Spinal cord (tissue), 10 donors: ENCODE results near the gene SORBS1. TPM values are rescaled to one million over a fixed set of nuclear protein-coding genes. Genes with fewer than 3 reads are reported as not detected.

Source experiments
- DNase-seq, 6 donors: peaks; one replicate each; pipeline versions ENCODE4 v3.0.0 to v3.0.0-alpha.2; 2013 to 2015; ENCODE audit warnings: low spot score in 6 of 6, low read depth in 4 of 6
- H3K27ac ChIP-seq: one replicate; pipeline ENCODE4 v1.5.1; 2013; ENCODE audit warnings: low read depth, low read length, control low read depth
- H3K27me3 ChIP-seq: one replicate; pipeline ENCODE4 v1.6.1; 2013; ENCODE audit warnings: low read length; ENCODE audit not compliant: control insufficient read depth, insufficient read depth
- H3K36me3 ChIP-seq: one replicate; pipeline ENCODE4 v1.6.1; 2013; ENCODE audit warnings: low read length; ENCODE audit not compliant: control insufficient read depth, insufficient read depth
- H3K4me1 ChIP-seq: one replicate; pipeline ENCODE4 v1.6.1; 2013; ENCODE audit warnings: low read length; ENCODE audit not compliant: control insufficient read depth, insufficient read depth
- H3K4me3 ChIP-seq: one replicate; pipeline ENCODE4 v1.5.1; 2013; ENCODE audit warnings: low read depth, low read length, control low read depth
- H3K9me3 ChIP-seq: one replicate; pipeline ENCODE4 v1.6.1; 2013; ENCODE audit warnings: low read length; ENCODE audit not compliant: control insufficient read depth, insufficient read depth
- WGBS: methylation state at CpG from one replicate; pipeline ENCODE4 v1.1.5; 2013; ENCODE audit warnings: missing lambda C conversion rate; ENCODE audit not compliant: insufficient coverage; 5-methylcytosine and 5-hydroxymethylcytosine counted together
- polyA plus RNA-seq, 2 donors: library from polyadenylated mRNA; unstranded; fragments of 120-200 nt; gene quantifications; one replicate each; pipeline ENCODE4 v1.2.1, GENCODE V29; 2013; ENCODE audit not compliant: insufficient read length in 2 of 2
- total RNA-seq, 2 donors: library from RNA; depleted of rRNA in 1 of 2; stranded (reverse); fragments of 120-200 nt in 1 of 2; fragments of >200 nt in 1 of 2; gene quantifications; one replicate each; pipeline versions ENCODE4 v1.2.3 to v1.2.4, GENCODE V29; 2013 to 2014
- donor health status: healthy.

The SORBS1 gene
- total and polyA plus RNA-seq, 4 donors, result 95.1 to 129 (median 100.0) TPM

DNA sequence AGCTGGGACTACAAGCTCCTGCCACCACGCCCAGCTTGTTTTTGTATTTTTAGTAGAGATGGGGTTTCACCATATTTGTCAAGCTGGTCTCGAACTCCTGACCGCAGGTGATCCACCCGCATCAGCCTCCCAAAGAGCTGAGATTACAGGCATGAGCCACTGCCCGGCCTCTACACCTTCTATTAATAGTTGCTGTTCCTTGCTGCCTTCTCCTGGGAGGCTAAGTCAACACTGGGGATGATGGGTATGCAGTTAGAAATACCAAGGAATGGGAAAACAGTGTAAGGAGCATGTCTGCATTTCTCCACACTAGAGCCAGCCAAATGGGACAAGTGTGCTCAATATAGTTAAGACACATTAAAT, 173.1 kb downstream of the SORBS1 start:
- Histone ChIP-seq H3K4me1 (peaks cover 34% of the 10 kb centered on the region), H3K4me3 (no peak overlapping the region), H3K36me3 (peaks cover 14% of the 10 kb centered on the region), H3K27me3 (no peaks in the 10 kb centered on the region), H3K27ac (peak overlapping the region; percentile 75), H3K9me3 (no peaks in the 10 kb centered on the region)
- no CpG with 5 or more reads among the region's 5 CpGs for WGBS
- no peak for DNase-seq

DNA sequence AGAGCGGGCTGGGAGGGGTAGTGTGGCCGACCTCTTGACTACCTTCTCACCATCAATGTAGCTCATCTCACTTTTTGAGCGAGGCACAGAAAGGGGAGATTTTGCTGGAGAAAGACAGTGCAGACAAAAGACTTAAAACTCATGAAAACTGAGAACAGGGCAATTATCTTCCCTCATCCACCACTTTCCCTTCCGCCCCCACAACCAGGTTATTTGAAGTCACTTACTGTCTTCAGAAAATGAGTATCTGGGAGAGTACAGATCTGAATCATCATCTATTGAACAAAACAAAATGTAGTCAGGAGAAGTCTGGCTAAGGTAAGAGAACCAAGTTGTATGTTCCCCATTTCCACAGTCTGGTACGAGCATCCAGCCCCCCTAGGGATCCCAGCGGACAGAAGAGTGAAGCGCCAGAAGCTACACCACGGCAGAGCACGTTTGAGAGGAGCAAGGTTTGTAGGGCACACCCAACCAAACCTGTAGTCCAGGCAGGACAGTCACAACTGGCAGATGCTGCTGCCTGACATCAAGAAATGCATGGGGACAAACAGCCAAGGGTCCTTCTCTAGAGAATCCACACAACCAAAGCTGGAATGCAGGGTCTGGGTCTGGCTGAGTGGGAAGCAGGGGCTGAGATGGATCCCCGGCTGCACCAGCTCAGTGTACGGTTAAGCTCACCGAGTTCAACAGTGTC, 177.0 kb downstream of the SORBS1 start:
- H3K4me1 ChIP-seq, result peaks cover 10% of the 10 kb centered on the region
- H3K27me3 ChIP-seq, result no peaks in the 10 kb centered on the region
- no peak overlapping the region for H3K4me3 ChIP-seq
- no peak overlapping the region for H3K27ac ChIP-seq
- 85% methylated on average over 5 of the region's 12 CpGs for WGBS
- peaks cover 23% of the 10 kb centered on the region for H3K36me3 ChIP-seq
- no peak for DNase-seq
- H3K9me3 ChIP-seq, result no peaks in the 10 kb centered on the region

DNA sequence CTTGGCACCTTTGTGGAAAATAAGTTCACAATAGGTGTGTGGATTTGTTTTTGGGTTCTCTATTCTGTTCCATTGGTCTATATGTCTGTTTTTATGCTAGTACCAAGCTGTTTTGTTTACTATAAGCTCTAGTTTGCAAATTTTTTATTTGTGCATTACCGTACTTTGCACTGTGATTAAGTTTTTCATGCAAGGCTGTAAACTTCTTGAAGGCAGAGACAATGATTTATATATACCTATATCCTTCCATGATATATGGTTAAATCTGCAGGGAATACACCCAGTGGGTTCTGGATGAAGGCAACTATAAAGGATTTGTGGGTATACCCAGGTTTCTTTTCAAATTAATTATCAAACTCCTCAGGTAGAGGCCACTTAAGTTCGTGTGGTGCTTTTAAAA, 178.6 kb downstream of the SORBS1 start:
- DNase-seq, result no peak
- H3K4me1 ChIP-seq, result peaks cover 1% of the 10 kb centered on the region
- no peak overlapping the region for H3K4me3 ChIP-seq
- no CpG with 5 or more reads among the region's 2 CpGs for WGBS
- no peaks in the 10 kb centered on the region for H3K27me3 ChIP-seq
- no peaks in the 10 kb centered on the region for H3K9me3 ChIP-seq
- no peak overlapping the region for H3K27ac ChIP-seq
- peaks cover 29% of the 10 kb centered on the region for H3K36me3 ChIP-seq

DNA sequence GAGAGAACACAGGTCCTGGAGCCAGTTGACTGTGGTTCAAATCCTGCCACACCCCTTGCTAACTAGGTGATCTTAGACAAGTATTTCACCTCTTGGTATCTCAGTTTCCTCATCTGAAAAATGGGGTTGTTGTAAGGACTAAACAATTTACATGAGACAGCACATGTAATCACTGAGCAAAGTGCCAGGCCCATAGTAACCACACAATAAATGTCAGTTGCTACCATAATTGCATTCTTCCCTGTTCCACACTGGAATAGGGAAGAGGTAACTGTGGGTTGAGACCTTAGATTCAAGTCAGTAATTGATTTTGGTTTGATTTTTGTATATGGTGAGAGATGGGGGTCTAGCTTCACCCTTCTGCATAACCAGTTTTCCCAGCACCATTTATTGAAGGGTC, 179.0 kb downstream of the SORBS1 start:
- Histone ChIP-seq H3K27ac (no peak overlapping the region), H3K36me3 (peaks cover 29% of the 10 kb centered on the region), H3K9me3 (no peaks in the 10 kb centered on the region), H3K4me1 (no peaks in the 10 kb centered on the region), H3K27me3 (no peaks in the 10 kb centered on the region), H3K4me3 (no peak overlapping the region)
- no peak for DNase-seq

DNA sequence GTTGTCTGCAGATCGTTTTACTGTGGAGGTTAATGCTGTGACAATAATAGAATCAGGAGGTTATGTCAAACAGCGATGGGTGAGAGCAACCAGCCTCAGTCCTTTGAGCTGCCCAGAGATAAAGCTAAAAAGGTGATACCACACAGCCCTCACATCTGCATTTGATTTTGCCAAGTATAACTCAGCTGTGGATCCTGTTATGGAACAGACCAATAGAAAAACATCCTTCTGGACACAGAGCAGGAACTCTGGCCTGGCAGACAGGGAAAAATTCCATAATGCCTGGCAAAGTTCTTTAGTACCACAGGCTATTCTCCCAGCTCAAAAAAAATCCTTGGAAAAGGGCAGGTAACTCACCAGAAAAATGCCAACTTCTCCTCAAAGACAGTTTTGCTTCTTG, 183.2 kb downstream of the SORBS1 start:
- Histone ChIP-seq H3K4me3 (no peak overlapping the region), H3K36me3 (peaks cover 13% of the 10 kb centered on the region), H3K27me3 (no peaks in the 10 kb centered on the region), H3K27ac (no peak overlapping the region), H3K4me1 (no peaks in the 10 kb centered on the region), H3K9me3 (no peaks in the 10 kb centered on the region)
- WGBS, result no CpG with 5 or more reads among the region's 2 CpGs
- no peak for DNase-seq

DNA sequence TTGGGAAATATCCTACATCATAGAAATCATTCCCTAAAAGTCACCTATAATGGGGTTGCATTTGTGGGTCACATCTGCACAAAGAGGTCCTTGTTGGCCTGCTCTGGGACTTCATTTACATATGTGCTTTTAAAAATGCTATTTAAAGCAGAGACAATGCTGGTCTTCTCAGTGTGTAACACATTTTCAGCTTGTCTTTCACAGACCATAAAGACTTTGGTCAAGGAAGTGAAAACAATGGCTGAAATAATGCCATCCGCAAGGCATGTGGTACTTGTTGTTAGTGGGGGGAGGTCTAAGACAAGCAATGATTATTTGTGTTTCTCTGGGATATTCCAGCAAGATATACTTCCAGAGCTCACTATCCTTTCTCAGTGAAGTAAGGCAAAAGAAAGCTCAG, 185.8 kb downstream of the SORBS1 start:
- Histone ChIP-seq H3K36me3 (peaks cover 12% of the 10 kb centered on the region), H3K4me3 (no peak overlapping the region), H3K9me3 (no peaks in the 10 kb centered on the region), H3K4me1 (no peaks in the 10 kb centered on the region), H3K27ac (peak overlapping the region; percentile 63), H3K27me3 (no peaks in the 10 kb centered on the region)
- peak in 2 of 6 donors; percentile 26 to 42 for DNase-seq
- WGBS, result no CpG with 5 or more reads among the region's 1 CpG

DNA sequence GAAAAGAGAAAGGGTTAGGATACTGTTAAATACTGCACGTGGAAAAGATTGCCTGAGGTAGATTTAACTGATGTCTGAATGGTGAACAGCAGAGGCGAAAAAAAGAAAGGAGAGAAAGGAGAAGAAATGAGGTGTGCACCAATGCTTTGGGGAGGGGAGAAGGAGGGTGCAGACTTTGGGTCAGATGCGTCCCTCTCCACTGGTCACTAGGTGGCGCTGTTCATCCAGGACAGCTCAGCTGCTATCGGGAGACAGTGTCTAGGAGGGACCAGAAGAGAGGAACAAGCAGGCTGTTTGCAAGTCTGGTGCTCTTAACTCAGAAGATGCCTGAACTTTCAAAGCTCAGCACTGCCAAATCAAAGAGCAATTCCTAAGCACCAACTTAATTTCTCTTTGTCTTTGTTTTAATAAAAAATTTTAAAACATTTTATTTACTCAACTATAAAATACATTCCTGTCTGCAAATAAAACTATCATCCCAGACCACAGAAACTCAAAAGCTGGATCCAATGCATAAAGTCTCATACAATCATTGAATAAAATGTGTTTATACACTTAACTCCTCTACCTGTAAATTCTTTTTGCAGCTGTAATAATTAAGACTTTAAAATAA, 186.5 kb downstream of the SORBS1 start:
- peaks cover 15% of the 10 kb centered on the region for H3K36me3 ChIP-seq
- no peak overlapping the region for H3K27ac ChIP-seq
- no peaks in the 10 kb centered on the region for H3K27me3 ChIP-seq
- no peaks in the 10 kb centered on the region for H3K9me3 ChIP-seq
- DNase-seq, result peak in 5 of 6 donors; percentile 69 to 94 (median 84)
- H3K4me3 ChIP-seq, result no peak overlapping the region
- H3K4me1 ChIP-seq, result no peaks in the 10 kb centered on the region
- 9% methylated on average over 5 of the region's 5 CpGs for WGBS

DNA sequence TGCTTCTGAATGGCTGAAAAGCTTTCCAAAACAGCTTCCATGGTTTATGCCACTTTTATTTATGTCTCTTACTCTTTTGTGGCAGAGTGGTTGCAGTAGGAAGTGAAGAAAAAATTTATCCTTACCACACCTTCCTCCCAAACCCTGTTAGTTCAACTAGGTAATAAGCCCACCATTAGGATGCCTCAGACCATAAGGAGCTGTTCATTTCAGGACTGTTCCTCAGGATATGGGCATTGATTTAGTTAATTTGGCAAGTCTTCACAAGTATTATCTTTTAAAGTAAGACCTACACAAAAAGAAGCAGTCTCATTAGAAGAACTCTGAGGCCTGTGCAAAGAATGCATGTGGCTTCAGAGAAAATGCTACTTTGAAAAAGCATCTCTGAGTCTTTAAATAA, 187.5 kb downstream of the SORBS1 start:
- Histone ChIP-seq H3K36me3 (peaks cover 12% of the 10 kb centered on the region), H3K4me1 (no peaks in the 10 kb centered on the region), H3K27me3 (no peaks in the 10 kb centered on the region), H3K9me3 (no peaks in the 10 kb centered on the region), H3K27ac (no peak overlapping the region), H3K4me3 (no peak overlapping the region)
- DNase-seq, result no peak

DNA sequence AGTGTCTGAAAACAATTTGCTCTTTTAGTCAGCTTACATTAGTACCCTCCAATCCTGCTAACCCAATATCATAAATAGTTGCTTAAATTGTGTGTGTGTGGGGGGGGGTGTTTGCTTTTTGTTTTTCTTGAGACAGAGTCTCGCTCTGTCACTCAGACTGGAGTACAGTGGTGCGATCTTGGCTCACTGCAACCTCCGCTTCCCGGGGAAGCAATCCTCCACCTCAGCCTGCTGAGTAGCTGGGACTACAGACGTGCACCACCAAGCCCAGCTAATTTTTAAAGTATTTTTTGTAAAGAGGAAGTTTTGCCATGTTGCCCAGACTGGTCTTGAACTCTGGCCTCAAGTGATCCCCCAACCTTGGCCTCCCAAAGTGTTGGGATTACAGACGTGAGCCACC, 196.8 kb downstream of the SORBS1 start:
- no CpG with 5 or more reads among the region's 6 CpGs for WGBS
- Histone ChIP-seq H3K4me1 (peaks cover 7% of the 10 kb centered on the region), H3K4me3 (no peak overlapping the region), H3K36me3 (peaks cover 17% of the 10 kb centered on the region), H3K27me3 (no peaks in the 10 kb centered on the region), H3K27ac (no peak overlapping the region), H3K9me3 (no peaks in the 10 kb centered on the region)
- no peak for DNase-seq

DNA sequence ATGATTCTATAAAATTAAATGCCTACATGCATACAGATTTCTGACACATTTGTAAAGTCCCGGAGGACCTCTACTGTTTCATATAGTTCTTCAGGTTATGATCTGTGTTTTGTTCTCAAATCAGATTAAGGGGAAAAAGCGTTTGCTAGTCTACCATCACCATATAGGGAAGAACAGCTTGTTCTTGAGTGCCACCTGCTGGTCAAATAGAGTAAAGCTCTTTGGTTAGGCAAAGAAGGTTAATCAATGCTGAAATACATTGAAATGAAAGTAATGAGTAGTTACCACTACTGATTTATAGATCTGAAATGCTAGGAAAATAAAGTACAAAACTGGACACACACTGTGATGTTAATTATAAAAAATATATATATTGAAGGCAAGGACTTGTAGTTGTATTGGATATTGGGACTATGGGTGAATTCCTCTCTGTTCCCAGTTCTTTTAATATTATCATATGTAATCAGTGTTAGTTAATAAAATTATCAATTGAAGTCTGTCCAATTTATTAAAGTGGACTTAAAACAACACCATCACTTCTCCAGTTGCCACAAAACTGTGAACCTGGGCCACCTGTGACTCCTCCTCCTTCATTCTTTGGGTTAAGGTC, 197.8 kb downstream of the SORBS1 start:
- Histone ChIP-seq H3K4me1 (peaks cover 7% of the 10 kb centered on the region), H3K27ac (no peak overlapping the region), H3K36me3 (peaks cover 16% of the 10 kb centered on the region), H3K27me3 (no peaks in the 10 kb centered on the region), H3K9me3 (no peaks in the 10 kb centered on the region), H3K4me3 (no peak overlapping the region)
- DNase-seq, result peak; percentile 40 to 94 (median 70)
- WGBS, result no CpG with 5 or more reads among the region's 2 CpGs
